SK-N-SH treated with all-trans-retinoic acid at 6 μM for 48 hours (cell line): ENCODE data around the gene PCF11.

Source experiments
- CSDC2 ChIP-seq: fragments of 250-450 bp; sonication (Bioruptor Pico); IDR thresholded peaks from 2 replicates; pipeline ENCODE4 v1.5.0; 2020; ENCODE audit warnings: mild to moderate bottlenecking, moderate library complexity
- ESRRG ChIP-seq: fragments of 250-450 bp; sonication (Bioruptor Pico); IDR thresholded peaks from 2 replicates; pipeline ENCODE4 v1.6.1; 2021; ENCODE audit warnings: mild to moderate bottlenecking
- PATZ1 ChIP-seq: fragments of 250-450 bp; sonication (Bioruptor Pico); IDR thresholded peaks from 2 replicates; pipeline ENCODE4 v1.8.0; 2020; ENCODE audit warnings: mild to moderate bottlenecking, moderate library complexity, borderline replicate concordance
- PPARA ChIP-seq: fragments of 250-450 bp; sonication (Bioruptor Pico); IDR thresholded peaks from 2 replicates; pipeline ENCODE4 v1.5.0; 2020; ENCODE audit warnings: mild to moderate bottlenecking, borderline replicate concordance
- TCF4 ChIP-seq: fragments of 250-450 bp; sonication (Bioruptor Pico); IDR thresholded peaks from 2 replicates; pipeline ENCODE4 v1.8.0; 2021; ENCODE audit warnings: mild to moderate bottlenecking, moderate library complexity, borderline replicate concordance
- TSHZ2 ChIP-seq: fragments of 250-450 bp; sonication (Bioruptor Pico); IDR thresholded peaks from 2 replicates; pipeline ENCODE4 v1.5.0; 2020; ENCODE audit warnings: mild to moderate bottlenecking, moderate library complexity
- ZFP3 ChIP-seq: fragments of 250-450 bp; sonication (Bioruptor Pico); IDR thresholded peaks from 2 replicates; pipeline ENCODE4 v1.5.0; 2020; ENCODE audit warnings: mild to moderate bottlenecking, moderate library complexity
- ZFP30 ChIP-seq: fragments of 450-650 bp; formaldehyde crosslinking; IDR thresholded peaks from 2 replicates; pipeline ENCODE4 v1.5.0; 2022; ENCODE audit warnings: mild to moderate bottlenecking, moderate library complexity
- ZNF565 ChIP-seq: fragments of 450-650 bp; formaldehyde crosslinking; conservative IDR thresholded peaks from 2 replicates; pipeline ENCODE4 v1.5.0; 2020; ENCODE audit warnings: low read depth, mild to moderate bottlenecking, moderate library complexity
- ZNF70 ChIP-seq: fragments of 450-650 bp; formaldehyde crosslinking; IDR thresholded peaks from 2 replicates; pipeline ENCODE4 v1.5.0; 2020; ENCODE audit warnings: mild to moderate bottlenecking, moderate library complexity
- ZNF8 ChIP-seq: fragments of 450-650 bp; formaldehyde crosslinking; IDR thresholded peaks from 2 replicates; pipeline ENCODE4 v1.5.0; 2020; ENCODE audit warnings: mild to moderate bottlenecking, moderate library complexity

GRCh38 chr11:83125577-83125976 is 31.4 kb upstream of the PCF11 start:
- TF ChIP-seq ESRRG (no peak), PATZ1 (CRISPR knock-in tag) (no peak), ZFP30 (CRISPR knock-in tag) (no peak), ZNF70 (CRISPR knock-in tag) (no peak), ZNF8 (CRISPR knock-in tag) (no peak), TCF4 (CRISPR knock-in tag) (no peak), ZNF565 (CRISPR knock-in tag) (no peak), ZFP3 (CRISPR knock-in tag) (no peak), PPARA (CRISPR knock-in tag) (no peak), TSHZ2 (CRISPR knock-in tag) (no peak), CSDC2 (CRISPR knock-in tag) (no peak)
